H9 (cell line): ENCODE data around the gene MSMP. TPM values are rescaled to one million over a fixed set of nuclear protein-coding genes. Genes with fewer than 3 reads are reported as not detected.

Source experiments
- DNase-seq: peaks from one replicate; pipeline ENCODE4 v3.0.0-alpha.2; 2017
- H2AFZ ChIP-seq: one replicate; pipeline ENCODE4 v1.6.1; 2013; ENCODE audit warnings: mild to moderate bottlenecking, low read length, control low read depth, moderate library complexity
- H2AK5ac ChIP-seq: 2 replicates; pipeline ENCODE4 v1.6.1; 2013; ENCODE audit warnings: low read length, control low read depth, mixed read lengths; ENCODE audit not compliant: insufficient read length
- H2BK120ac ChIP-seq: one replicate; pipeline ENCODE4 v1.6.1; 2013; ENCODE audit warnings: low read depth, mild to moderate bottlenecking, low read length, control low read depth, inconsistent platforms; ENCODE audit not compliant: poor library complexity, severe bottlenecking
- H2BK12ac ChIP-seq: 2 replicates; pipeline ENCODE4 v1.6.1; 2013; ENCODE audit warnings: low read length, control low read depth, mixed read lengths, low read depth; ENCODE audit not compliant: insufficient read length
- H2BK15ac ChIP-seq: 2 replicates; pipeline ENCODE4 v1.6.1; 2013; ENCODE audit warnings: low read depth, low read length, control low read depth
- H2BK20ac ChIP-seq: one replicate; pipeline ENCODE4 v1.6.1; 2013; ENCODE audit warnings: low read depth, mild to moderate bottlenecking, low read length, control low read depth, inconsistent platforms; ENCODE audit not compliant: poor library complexity, severe bottlenecking
- H2BK5ac ChIP-seq: 2 replicates; pipeline ENCODE4 v1.6.1; 2013; ENCODE audit warnings: low read length, control low read depth, mixed read lengths; ENCODE audit not compliant: insufficient read length
- H3K14ac ChIP-seq: 2 replicates; pipeline ENCODE4 v1.6.1; 2013; ENCODE audit warnings: low read length, control low read depth; ENCODE audit not compliant: insufficient read depth
- H3K18ac ChIP-seq: 2 replicates; pipeline ENCODE4 v1.6.1; 2013; ENCODE audit warnings: low read depth, mild to moderate bottlenecking, mixed read lengths, low read length, control low read depth; ENCODE audit not compliant: insufficient read length
- H3K23ac ChIP-seq: 2 replicates; pipeline ENCODE4 v1.6.1; 2013; ENCODE audit warnings: low read length, control low read depth, mixed read lengths, low read depth; ENCODE audit not compliant: insufficient read length
- H3K23me2 ChIP-seq: 2 replicates; pipeline ENCODE4 v1.6.1; 2013; ENCODE audit warnings: low read depth, mild to moderate bottlenecking, mixed read lengths, low read length, control low read depth; ENCODE audit not compliant: insufficient read length, poor library complexity, severe bottlenecking
- H3K27ac ChIP-seq: 2 replicates; pipeline ENCODE4 v1.5.1; 2013; ENCODE audit warnings: low read length, control low read depth, mixed read lengths, low read depth; ENCODE audit not compliant: insufficient read length
- H3K27me3 ChIP-seq: 2 replicates; pipeline ENCODE4 v1.6.1; 2013; ENCODE audit warnings: low read length, control low read depth, inconsistent platforms; ENCODE audit not compliant: insufficient read depth
- H3K4ac ChIP-seq: 2 replicates; pipeline ENCODE4 v1.6.1; 2013; ENCODE audit warnings: low read depth, mild to moderate bottlenecking, control low read depth, inconsistent platforms, low read length, moderate library complexity
- H3K4me1 ChIP-seq: 2 replicates; pipeline ENCODE4 v1.6.1; 2013; ENCODE audit warnings: low read length, control low read depth, inconsistent platforms; ENCODE audit not compliant: insufficient read depth
- H3K4me2 ChIP-seq: 2 replicates; pipeline ENCODE4 v1.6.1; 2013; ENCODE audit warnings: low read length, control low read depth, mixed read lengths; ENCODE audit not compliant: insufficient read length, insufficient read depth
- H3K56ac ChIP-seq: 2 replicates; pipeline ENCODE4 v1.6.1; 2013; ENCODE audit warnings: low read depth, mild to moderate bottlenecking, mixed read lengths, low read length, control low read depth; ENCODE audit not compliant: insufficient read length
- H3K79me1 ChIP-seq: 2 replicates; pipeline ENCODE4 v1.6.1; 2013; ENCODE audit warnings: low read depth, mild to moderate bottlenecking, moderate library complexity, low read length, control low read depth, inconsistent platforms; ENCODE audit not compliant: insufficient read depth, poor library complexity, severe bottlenecking
- H3K79me2 ChIP-seq: 2 replicates; pipeline ENCODE4 v1.6.1; 2013; ENCODE audit warnings: low read length, control low read depth, inconsistent platforms; ENCODE audit not compliant: insufficient read depth
- H3K9ac ChIP-seq: 2 replicates; pipeline ENCODE4 v1.6.1; 2013; ENCODE audit warnings: low read length, control low read depth, mixed read lengths; ENCODE audit not compliant: insufficient read length; ENCODE audit errors: extremely low read depth
- H3K9me3 ChIP-seq: one replicate; pipeline ENCODE4 v1.6.1; 2013; ENCODE audit warnings: low read depth, low read length, inconsistent platforms; ENCODE audit not compliant: control insufficient read depth
- H3T11ph ChIP-seq: one replicate; pipeline ENCODE4 v1.6.1; 2013; ENCODE audit warnings: mild to moderate bottlenecking, low read length, control low read depth, inconsistent platforms
- H4K20me1 ChIP-seq: one replicate; pipeline ENCODE4 v1.6.1; 2013; ENCODE audit not compliant: control insufficient read depth, insufficient read length, insufficient read depth
- H4K5ac ChIP-seq: 2 replicates; pipeline ENCODE4 v1.6.1; 2013; ENCODE audit warnings: low read depth, mild to moderate bottlenecking, mixed read lengths, low read length, control low read depth; ENCODE audit not compliant: insufficient read length
- H4K8ac ChIP-seq: replicated peaks from 2 replicates; pipeline ENCODE4 v1.6.1; 2013; ENCODE audit warnings: low read length, control low read depth, mixed read lengths, low read depth; ENCODE audit not compliant: insufficient read length
- H4K91ac ChIP-seq: 2 replicates; pipeline ENCODE4 v1.6.1; 2013; ENCODE audit warnings: low read depth, mild to moderate bottlenecking, moderate library complexity, mixed read lengths, low read length, control low read depth; ENCODE audit not compliant: insufficient read length
- H3K27ac Mint-ChIP-seq, 3 experiments: 2 replicates in 2 of 3; 3 replicates in 1 of 3; pipeline ENCODE4 v1.8.0; 2020 to 2021; ENCODE audit warnings: mixed read lengths in 3 of 3, mild to moderate bottlenecking in 1 of 3, moderate library complexity in 1 of 3
- H3K27me3 Mint-ChIP-seq: 2 replicates; pipeline ENCODE4 v1.8.0; 2021; ENCODE audit warnings: low read depth, mild to moderate bottlenecking, moderate library complexity, mixed read lengths
- H3K36me3 Mint-ChIP-seq, 3 experiments: 2 replicates in 2 of 3; 3 replicates in 1 of 3; pipeline ENCODE4 v1.8.0; 2020 to 2021; ENCODE audit warnings: low read depth in 3 of 3, mixed read lengths in 3 of 3; ENCODE audit not compliant: insufficient read depth in 1 of 3
- H3K4me1 Mint-ChIP-seq, 2 experiments: 2 replicates each; pipeline ENCODE4 v1.8.0; 2020; ENCODE audit warnings: mixed read lengths in 2 of 2
- H3K4me3 Mint-ChIP-seq, 2 experiments: 2 replicates in 1 of 2; 3 replicates in 1 of 2; pipeline ENCODE4 v1.8.0; 2020 to 2021; ENCODE audit warnings: mild to moderate bottlenecking in 2 of 2, mixed read lengths in 2 of 2, moderate library complexity in 1 of 2
- H3K9me3 Mint-ChIP-seq, 2 experiments: 2 replicates in 1 of 2; 3 replicates in 1 of 2; pipeline ENCODE4 v1.8.0; 2020; ENCODE audit warnings: mild to moderate bottlenecking in 2 of 2, mixed read lengths in 2 of 2, moderate library complexity in 1 of 2
- WGBS: extraction: QIAGEN DNeasy Blood & Tissue Kit; methylation state at CpG from one replicate; pipeline ENCODE4 v1.1.7; 2013; ENCODE audit warnings: missing lambda C conversion rate, low lambda C conversion rate, mixed read lengths; ENCODE audit not compliant: insufficient read length; ENCODE audit errors: extremely low coverage; 5-methylcytosine and 5-hydroxymethylcytosine counted together
- total RNA-seq: library from RNA; stranded (reverse); gene quantifications from 2 replicates; pipeline ENCODE4 v1.2.1, GENCODE V29; 2021
- TF ChIP-seq, protein P1 (sequence below): fragments of 200-600 bp; sonication (generic); conservative IDR thresholded peaks from 3 replicates; pipeline ENCODE4 v1.8.0; 2021; ENCODE audit warnings: antibody characterized with exemption, mild to moderate bottlenecking

Gene MSMP
- total RNA-seq, 1 experiment from 2014 or later: 0.83 TPM

GRCh38 chr9:35711501-35712428, 42.3 kb downstream of the MSMP start:
- no peaks in the 10 kb centered on the region for H3K27me3 ChIP-seq
- H2BK15ac ChIP-seq: no peak overlapping the region
- no peaks in the 10 kb centered on the region for H3K4me1 ChIP-seq
- TF ChIP-seq, protein P1, sequence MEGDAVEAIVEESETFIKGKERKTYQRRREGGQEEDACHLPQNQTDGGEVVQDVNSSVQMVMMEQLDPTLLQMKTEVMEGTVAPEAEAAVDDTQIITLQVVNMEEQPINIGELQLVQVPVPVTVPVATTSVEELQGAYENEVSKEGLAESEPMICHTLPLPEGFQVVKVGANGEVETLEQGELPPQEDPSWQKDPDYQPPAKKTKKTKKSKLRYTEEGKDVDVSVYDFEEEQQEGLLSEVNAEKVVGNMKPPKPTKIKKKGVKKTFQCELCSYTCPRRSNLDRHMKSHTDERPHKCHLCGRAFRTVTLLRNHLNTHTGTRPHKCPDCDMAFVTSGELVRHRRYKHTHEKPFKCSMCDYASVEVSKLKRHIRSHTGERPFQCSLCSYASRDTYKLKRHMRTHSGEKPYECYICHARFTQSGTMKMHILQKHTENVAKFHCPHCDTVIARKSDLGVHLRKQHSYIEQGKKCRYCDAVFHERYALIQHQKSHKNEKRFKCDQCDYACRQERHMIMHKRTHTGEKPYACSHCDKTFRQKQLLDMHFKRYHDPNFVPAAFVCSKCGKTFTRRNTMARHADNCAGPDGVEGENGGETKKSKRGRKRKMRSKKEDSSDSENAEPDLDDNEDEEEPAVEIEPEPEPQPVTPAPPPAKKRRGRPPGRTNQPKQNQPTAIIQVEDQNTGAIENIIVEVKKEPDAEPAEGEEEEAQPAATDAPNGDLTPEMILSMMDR: no peak
- H2BK12ac ChIP-seq: no peak overlapping the region
- peaks cover 0 to 9% of the 10 kb centered on the region in 2 experiments; a peak in 2 of 4 replicates for H3K4me1 Mint-ChIP-seq
- no peaks in the 10 kb centered on the region; the same call in 1 of the 2 replicates for H3K27me3 Mint-ChIP-seq
- no peak overlapping the region for H2BK5ac ChIP-seq
- no peak overlapping the region for H3K4ac ChIP-seq
- no peak overlapping the region for H2AFZ ChIP-seq
- H3K23ac ChIP-seq: no peak overlapping the region
- H3K9ac ChIP-seq: no peak overlapping the region
- DNase-seq: no peak
- H3K14ac ChIP-seq: no peak overlapping the region
- no peak overlapping the region for H2AK5ac ChIP-seq
- no peak overlapping the region for H4K91ac ChIP-seq
- no peak overlapping the region for H2BK20ac ChIP-seq
- no CpG with 5 or more reads among the region's 21 CpGs for WGBS
- H3T11ph ChIP-seq: no peak overlapping the region
- H4K5ac ChIP-seq: no peak overlapping the region
- H4K8ac ChIP-seq: no peak overlapping the region
- H3K79me1 ChIP-seq: no peaks in the 10 kb centered on the region
- H3K9me3 Mint-ChIP-seq: no peaks in the 10 kb centered on the region
- no peak overlapping the region for H3K18ac ChIP-seq
- H3K4me3 Mint-ChIP-seq: no peak overlapping the region
- H4K20me1 ChIP-seq: no peaks in the 10 kb centered on the region
- no peaks in the 10 kb centered on the region for H3K79me2 ChIP-seq
- no peak overlapping the region for H2BK120ac ChIP-seq
- H3K4me2 ChIP-seq: no peak overlapping the region
- no peak overlapping the region for H3K27ac ChIP-seq
- peaks cover 60 to 94% (median 65%) of the 10 kb centered on the region in 3 experiments for H3K36me3 Mint-ChIP-seq
- no peak overlapping the region for H3K56ac ChIP-seq
- peak overlapping the region in 1 of 3 experiments; percentile 58; a peak in 2 of 7 replicates for H3K27ac Mint-ChIP-seq
- no peaks in the 10 kb centered on the region for H3K23me2 ChIP-seq
- no peaks in the 10 kb centered on the region for H3K9me3 ChIP-seq
